Hepatocyte (in vitro differentiated cells): ENCODE data around the gene PRR12. TPM values are rescaled to one million over a fixed set of nuclear protein-coding genes. Genes with fewer than 3 reads are reported as not detected.
A peak's percentile ranks its signal among the peaks of the same experiment; 100 is the strongest.

Experiments used
- DNase-seq: peaks from one replicate; pipeline ENCODE4 v3.0.0-alpha.2; 2016; ENCODE audit warnings: low spot score
- H2AFZ ChIP-seq: fragments of 200-600 bp; sonication (generic); 2 replicates; pipeline ENCODE4 v1.6.0; 2016; ENCODE audit warnings: antibody characterized with exemption, mild to moderate bottlenecking
- H3K27ac ChIP-seq: fragments of 200-600 bp; sonication (generic); 2 replicates; pipeline ENCODE4 v1.5.1; 2016; ENCODE audit warnings: mild to moderate bottlenecking
- H3K27me3 ChIP-seq: fragments of 200-600 bp; sonication (generic); 2 replicates; pipeline ENCODE4 v1.6.1; 2016
- H3K36me3 ChIP-seq: fragments of 200-600 bp; sonication (generic); replicated peaks from 2 replicates; pipeline ENCODE4 v1.5.1; 2016; ENCODE audit warnings: low read depth; ENCODE audit not compliant: insufficient read depth
- H3K4me1 ChIP-seq: fragments of 200-600 bp; sonication (generic); 2 replicates; pipeline ENCODE4 v1.5.1; 2016; ENCODE audit warnings: mild to moderate bottlenecking, moderate library complexity; ENCODE audit not compliant: insufficient read depth
- H3K4me2 ChIP-seq: fragments of 200-600 bp; sonication (generic); 2 replicates; pipeline ENCODE4 v1.6.0; 2016
- H3K4me3 ChIP-seq: fragments of 200-600 bp; sonication (generic); 2 replicates; pipeline ENCODE4 v1.5.1; 2016; ENCODE audit warnings: mild to moderate bottlenecking
- H3K79me2 ChIP-seq: fragments of 200-600 bp; sonication (generic); 2 replicates; pipeline ENCODE4 v1.6.0; 2017; ENCODE audit warnings: mild to moderate bottlenecking
- H3K9me2 ChIP-seq: fragments of 200-600 bp; sonication (generic); replicated peaks from 2 replicates; pipeline ENCODE4 v1.6.0; 2017; ENCODE audit warnings: mild to moderate bottlenecking; ENCODE audit not compliant: insufficient read depth
- H3K9me3 ChIP-seq: fragments of 200-600 bp; sonication (generic); 2 replicates; pipeline ENCODE4 v1.5.1; 2016; ENCODE audit warnings: low read depth, mild to moderate bottlenecking
- H4K20me1 ChIP-seq: fragments of 200-600 bp; sonication (generic); 2 replicates; pipeline ENCODE4 v1.6.0; 2016; ENCODE audit warnings: mild to moderate bottlenecking; ENCODE audit not compliant: insufficient read depth, poor library complexity, severe bottlenecking
- EZH2 ChIP-seq: fragments of 200-600 bp; sonication (generic); IDR thresholded peaks from 2 replicates; pipeline ENCODE4 v1.6.1; 2016; ENCODE audit warnings: antibody characterized with exemption, mild to moderate bottlenecking, borderline replicate concordance
- EZH2phosphoT487 ChIP-seq: fragments of 200-600 bp; sonication (generic); IDR thresholded peaks from one replicate; pipeline ENCODE4 v1.6.1; 2018; ENCODE audit warnings: antibody characterized with exemption, mild to moderate bottlenecking, low read depth, moderate library complexity; ENCODE audit not compliant: unreplicated experiment, severe bottlenecking
- WGBS: methylation state at CpG from one replicate; pipeline ENCODE4 v1.1.6; 2016; ENCODE audit warnings: low lambda C conversion rate; ENCODE audit errors: missing lambda C conversion rate; 5-methylcytosine and 5-hydroxymethylcytosine counted together
- polyA plus RNA-seq: library from polyadenylated mRNA; unstranded; fragments of >200 nt; fragmentation: Nextera tagmentation; extraction: Ambion mirVana; gene quantifications from 2 replicates; pipeline ENCODE4 v1.2.1, GENCODE V29; 2016
- total RNA-seq: library from RNA; depleted of rRNA; stranded (reverse); fragments of >200 nt; gene quantifications from 2 replicates; pipeline ENCODE4 v1.2.3, GENCODE V29; 2014
- TF ChIP-seq, protein P1 (sequence below): fragments of 200-600 bp; sonication (generic); IDR thresholded peaks from 2 replicates; pipeline ENCODE4 v1.5.1; 2016; ENCODE audit warnings: antibody characterized with exemption, mild to moderate bottlenecking; ENCODE audit not compliant: poor library complexity

The PRR12 gene
- total and polyA plus RNA-seq, 2 experiments from 2014 or later, result 2.7 to 3.7 TPM

DNA sequence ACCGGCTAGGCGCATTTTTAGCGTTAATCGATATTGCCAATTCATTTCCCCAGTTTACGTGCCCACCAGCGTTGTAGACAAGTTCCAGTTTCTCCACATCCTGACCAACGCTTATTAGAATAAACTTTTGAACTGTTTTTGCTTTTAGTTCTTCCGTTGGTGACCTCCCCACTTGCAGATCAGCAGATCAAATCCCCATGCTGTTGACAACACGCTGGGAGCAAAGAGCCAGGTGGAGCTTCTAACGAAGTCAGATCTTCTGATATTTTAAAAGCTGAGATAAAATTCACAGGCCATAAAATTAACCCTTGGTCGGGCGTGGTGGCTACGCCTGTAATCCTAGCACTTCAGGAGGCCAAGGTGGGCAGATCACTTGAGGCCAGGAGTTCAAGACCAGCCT is 41.9 kb upstream of the PRR12 start:
- Histone ChIP-seq H3K36me3 (no peaks in the 10 kb centered on the region), H3K27ac (no peak overlapping the region), H3K4me2 (no peak overlapping the region), H4K20me1 (no peaks in the 10 kb centered on the region), H3K4me1 (peaks cover 8% of the 10 kb centered on the region), H3K4me3 (no peak overlapping the region), H3K27me3 (no peaks in the 10 kb centered on the region), H3K9me3 (no peaks in the 10 kb centered on the region), H2AFZ (no peak overlapping the region), H3K9me2 (no peaks in the 10 kb centered on the region), H3K79me2 (no peaks in the 10 kb centered on the region)
- DNase-seq, result no peak
- TF ChIP-seq EZH2phosphoT487, result no peak
- 76% methylated on average over 13 of the region's 13 CpGs for WGBS

GRCh38 chr19:49551531-49551930 is 39.5 kb upstream of the PRR12 start:
- peaks cover 2% of the 10 kb centered on the region for H3K4me1 ChIP-seq

GRCh38 chr19:49552749-49553148 is 38.2 kb upstream of the PRR12 start:
- Histone ChIP-seq H4K20me1 (no peaks in the 10 kb centered on the region), H3K9me2 (no peaks in the 10 kb centered on the region), H3K79me2 (no peaks in the 10 kb centered on the region), H3K27me3 (no peaks in the 10 kb centered on the region), H3K36me3 (no peaks in the 10 kb centered on the region), H3K27ac (peak overlapping the region; percentile 83), H3K4me3 (no peak overlapping the region), H3K9me3 (no peaks in the 10 kb centered on the region), H3K4me2 (no peak overlapping the region), H3K4me1 (no peaks in the 10 kb centered on the region), H2AFZ (no peak overlapping the region)
- no peak for TF ChIP-seq EZH2phosphoT487
- TF ChIP-seq, protein P1, sequence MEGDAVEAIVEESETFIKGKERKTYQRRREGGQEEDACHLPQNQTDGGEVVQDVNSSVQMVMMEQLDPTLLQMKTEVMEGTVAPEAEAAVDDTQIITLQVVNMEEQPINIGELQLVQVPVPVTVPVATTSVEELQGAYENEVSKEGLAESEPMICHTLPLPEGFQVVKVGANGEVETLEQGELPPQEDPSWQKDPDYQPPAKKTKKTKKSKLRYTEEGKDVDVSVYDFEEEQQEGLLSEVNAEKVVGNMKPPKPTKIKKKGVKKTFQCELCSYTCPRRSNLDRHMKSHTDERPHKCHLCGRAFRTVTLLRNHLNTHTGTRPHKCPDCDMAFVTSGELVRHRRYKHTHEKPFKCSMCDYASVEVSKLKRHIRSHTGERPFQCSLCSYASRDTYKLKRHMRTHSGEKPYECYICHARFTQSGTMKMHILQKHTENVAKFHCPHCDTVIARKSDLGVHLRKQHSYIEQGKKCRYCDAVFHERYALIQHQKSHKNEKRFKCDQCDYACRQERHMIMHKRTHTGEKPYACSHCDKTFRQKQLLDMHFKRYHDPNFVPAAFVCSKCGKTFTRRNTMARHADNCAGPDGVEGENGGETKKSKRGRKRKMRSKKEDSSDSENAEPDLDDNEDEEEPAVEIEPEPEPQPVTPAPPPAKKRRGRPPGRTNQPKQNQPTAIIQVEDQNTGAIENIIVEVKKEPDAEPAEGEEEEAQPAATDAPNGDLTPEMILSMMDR, result no peak
- no peak for TF ChIP-seq EZH2
- 87% methylated on average over 11 of the region's 11 CpGs for WGBS
- DNase-seq, result no peak

More at GRCh38 chr19:49551531-49551930, 39.5 kb upstream of the PRR12 start:
- no peaks in the 10 kb centered on the region for H4K20me1 ChIP-seq
- no peak overlapping the region for H3K4me2 ChIP-seq
- H3K9me3 ChIP-seq, result no peaks in the 10 kb centered on the region
- no peaks in the 10 kb centered on the region for H3K9me2 ChIP-seq
- H3K36me3 ChIP-seq, result no peaks in the 10 kb centered on the region
- no peak overlapping the region for H2AFZ ChIP-seq
- no peak overlapping the region for H3K4me3 ChIP-seq
- no peak for TF ChIP-seq EZH2phosphoT487
- TF ChIP-seq EZH2, result no peak
- TF ChIP-seq, protein P1, result no peak
- no peak for DNase-seq
- H3K27me3 ChIP-seq, result no peaks in the 10 kb centered on the region
- over 99% methylated on average over 7 of the region's 7 CpGs for WGBS
- H3K27ac ChIP-seq, result no peak overlapping the region
- no peaks in the 10 kb centered on the region for H3K79me2 ChIP-seq

- no peaks in the 10 kb centered on the region for H4K20me1 ChIP-seq
- no peak overlapping the region for H3K4me3 ChIP-seq
- no peaks in the 10 kb centered on the region for H3K9me2 ChIP-seq
- no peaks in the 10 kb centered on the region for H3K27me3 ChIP-seq
- 71% methylated on average over 10 of the region's 10 CpGs for WGBS
- TF ChIP-seq EZH2 (no peak), EZH2phosphoT487 (no peak)
- TF ChIP-seq, protein P1, result no peak
- peak overlapping the region; percentile 26 for H3K4me2 ChIP-seq
- H3K9me3 ChIP-seq, result no peaks in the 10 kb centered on the region
- H3K36me3 ChIP-seq, result no peaks in the 10 kb centered on the region
- DNase-seq, result peak; percentile 68
- no peak overlapping the region for H2AFZ ChIP-seq
- no peaks in the 10 kb centered on the region for H3K79me2 ChIP-seq
- H3K27ac ChIP-seq, result peak overlapping the region; percentile 83
- no peaks in the 10 kb centered on the region for H3K4me1 ChIP-seq
These were observed 37.3 kb upstream of the PRR12 start for GRCh38 chr19:49553451-49554271.
